Mammary epithelial cell (primary cell): ENCODE results near the gene FGF2.

Source experiments
- CTCF ChIP-seq, 2 donors: IDR thresholded peaks in 1 of 2; conservative IDR thresholded peaks in 1 of 2; 2 replicates each; pipeline ENCODE4 v1.5.1; 2011 to 2012; ENCODE audit warnings: inconsistent platforms in 2 of 2, low read length in 2 of 2, mild to moderate bottlenecking in 2 of 2, control low read depth in 1 of 2, low read depth in 1 of 2; ENCODE audit not compliant: insufficient read depth in 1 of 2; ENCODE audit errors: extremely low read depth in 1 of 2
- EZH2 ChIP-seq: IDR thresholded peaks from 2 replicates; pipeline ENCODE4 v1.6.1; 2012; ENCODE audit warnings: low read length, inconsistent platforms, borderline replicate concordance

- TF ChIP-seq CTCF (conservative IDR thresholded peaks at IDR 0.05 in 1 of 2, IDR thresholded peaks at IDR 0.05 in 1 of 2; ENCODE audit: extremely low read depth in 1 of 2, insufficient read depth in 1 of 2, low read depth in 1 of 2, low read length in 2 of 2) (no peak), EZH2 (no peak)
Measured at GRCh38 chr4:122776916-122777315, 49.7 kb upstream of the FGF2 start.
